ENCODE measurements around the gene GHDC.

- no peak for TF ChIP-seq EP300 (IDR thresholded peaks at IDR 0.05; ENCODE audit: borderline replicate concordance)
- TF ChIP-seq REST (IDR thresholded peaks at IDR 0.05; ENCODE audit: low read depth), result no peak
- TF ChIP-seq YY1 (IDR thresholded peaks at IDR 0.05; ENCODE audit: low read depth), result no peak
- TF ChIP-seq, protein P1, sequence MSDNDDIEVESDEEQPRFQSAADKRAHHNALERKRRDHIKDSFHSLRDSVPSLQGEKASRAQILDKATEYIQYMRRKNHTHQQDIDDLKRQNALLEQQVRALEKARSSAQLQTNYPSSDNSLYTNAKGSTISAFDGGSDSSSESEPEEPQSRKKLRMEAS (IDR thresholded peaks at IDR 0.05), result no peak
- TF ChIP-seq TEAD4 (IDR thresholded peaks at IDR 0.05), result no peak
- TF ChIP-seq RAD21 (IDR thresholded peaks at IDR 0.05; ENCODE audit: low read depth), result no peak
- no peak for TF ChIP-seq ZBTB7A (IDR thresholded peaks at IDR 0.05; ENCODE audit: low read depth)
- TF ChIP-seq TAF1 (IDR thresholded peaks at IDR 0.05; ENCODE audit: low read depth), result no peak
- no peak for TF ChIP-seq CEBPB (IDR thresholded peaks at IDR 0.05)
- no peak for TF ChIP-seq EGR1 (IDR thresholded peaks at IDR 0.05)
- TF ChIP-seq USF1 (IDR thresholded peaks at IDR 0.05), result no peak
- TF ChIP-seq TCF12 (IDR thresholded peaks at IDR 0.05; ENCODE audit: low read depth), result no peak
- no peak for TF ChIP-seq CREB1 (IDR thresholded peaks at IDR 0.05; ENCODE audit: low read depth)
- no peak for TF ChIP-seq FOXM1 (IDR thresholded peaks at IDR 0.05; ENCODE audit: borderline replicate concordance, low read depth)
These were observed 28.0 kb downstream of the GHDC start for GRCh38 chr17:42166196-42166763.

Data from Ishikawa (cell line).